Trophoblast cell (in vitro differentiated cells and primary cell): ENCODE measurements around the gene PDE4B.

Source experiments
- DNase-seq, 2 donors: peaks; one replicate each; pipeline ENCODE4 v3.0.0-alpha.2; 2016
- H2AFZ ChIP-seq: 2 replicates; pipeline ENCODE4 v1.6.1; 2013; ENCODE audit warnings: low read length, moderate library complexity, mild to moderate bottlenecking; ENCODE audit not compliant: insufficient read depth, poor library complexity
- H2AK5ac ChIP-seq: 2 replicates; pipeline ENCODE4 v1.6.1; 2013; ENCODE audit warnings: mild to moderate bottlenecking, low read length
- H2BK120ac ChIP-seq: 2 replicates; pipeline ENCODE4 v1.6.1; 2013; ENCODE audit warnings: low read length, mild to moderate bottlenecking, moderate library complexity; ENCODE audit not compliant: insufficient read depth, poor library complexity
- H2BK12ac ChIP-seq: 2 replicates; pipeline ENCODE4 v1.6.1; 2013; ENCODE audit warnings: mild to moderate bottlenecking, low read length, moderate library complexity
- H2BK5ac ChIP-seq: 2 replicates; pipeline ENCODE4 v1.6.1; 2013; ENCODE audit warnings: low read length, low read depth, moderate library complexity, mild to moderate bottlenecking; ENCODE audit not compliant: poor library complexity
- H3K14ac ChIP-seq: 2 replicates; pipeline ENCODE4 v1.6.1; 2013; ENCODE audit warnings: mild to moderate bottlenecking, low read length
- H3K18ac ChIP-seq: 2 replicates; pipeline ENCODE4 v1.6.1; 2013; ENCODE audit warnings: mild to moderate bottlenecking, low read length
- H3K23ac ChIP-seq: 2 replicates; pipeline ENCODE4 v1.6.1; 2013; ENCODE audit warnings: low read length
- H3K27ac ChIP-seq: 2 replicates; pipeline ENCODE4 v1.5.1; 2013; ENCODE audit warnings: low read depth, mild to moderate bottlenecking, inconsistent platforms, low read length, moderate library complexity
- H3K27me3 ChIP-seq: 2 replicates; pipeline ENCODE4 v1.6.1; 2013; ENCODE audit warnings: inconsistent platforms, mild to moderate bottlenecking, low read length, moderate library complexity; ENCODE audit not compliant: insufficient read depth
- H3K36me3 ChIP-seq, 2 experiments: 1 replicate in 1 of 2; 2 replicates in 1 of 2; pipeline ENCODE4 v1.6.1; 2013; ENCODE audit warnings: low read length in 2 of 2, mild to moderate bottlenecking in 2 of 2, moderate library complexity in 1 of 2; ENCODE audit not compliant: insufficient read depth in 2 of 2, control insufficient read depth in 1 of 2
- H3K4ac ChIP-seq: 2 replicates; pipeline ENCODE4 v1.6.1; 2013; ENCODE audit warnings: low read depth, mild to moderate bottlenecking, low read length, moderate library complexity
- H3K4me1 ChIP-seq, 2 experiments: 1 replicate in 1 of 2; 2 replicates in 1 of 2; pipeline ENCODE4 v1.6.1; 2013; ENCODE audit warnings: low read length in 2 of 2, mild to moderate bottlenecking in 2 of 2, moderate library complexity in 1 of 2; ENCODE audit not compliant: insufficient read depth in 2 of 2, control insufficient read depth in 1 of 2
- H3K4me2 ChIP-seq: 2 replicates; pipeline ENCODE4 v1.6.1; 2013; ENCODE audit warnings: inconsistent platforms, mild to moderate bottlenecking, low read length, moderate library complexity
- H3K4me3 ChIP-seq: 2 replicates; pipeline ENCODE4 v1.5.1; 2013; ENCODE audit warnings: mild to moderate bottlenecking, low read depth, low read length, inconsistent platforms
- H3K79me1 ChIP-seq: one replicate; pipeline ENCODE4 v1.6.1; 2013; ENCODE audit warnings: low read length
- H3K79me2 ChIP-seq: 2 replicates; pipeline ENCODE4 v1.6.1; 2013; ENCODE audit warnings: low read length, mild to moderate bottlenecking; ENCODE audit not compliant: control insufficient read depth, insufficient read depth, poor library complexity
- H3K9ac ChIP-seq: 2 replicates; pipeline ENCODE4 v1.6.1; 2013; ENCODE audit warnings: mild to moderate bottlenecking, low read length
- H3K9me3 ChIP-seq: 2 replicates; pipeline ENCODE4 v1.6.1; 2013; ENCODE audit warnings: low read depth, mild to moderate bottlenecking, control low read depth, inconsistent platforms, low read length; ENCODE audit not compliant: insufficient read depth
- H4K12ac ChIP-seq: 2 replicates; pipeline ENCODE4 v1.6.1; 2013; ENCODE audit warnings: low read depth, mild to moderate bottlenecking, low read length, moderate library complexity
- H4K8ac ChIP-seq: 2 replicates; pipeline ENCODE4 v1.6.1; 2013; ENCODE audit warnings: low read depth, mild to moderate bottlenecking, low read length, moderate library complexity
- H4K91ac ChIP-seq: one replicate; pipeline ENCODE4 v1.6.1; 2013; ENCODE audit warnings: low read depth, mild to moderate bottlenecking, low read length, moderate library complexity
- WGBS: extraction: QIAGEN DNeasy Blood & Tissue Kit; methylation state at CpG from one replicate; pipeline ENCODE4 v1.1.7; 2013; ENCODE audit warnings: missing lambda C conversion rate; ENCODE audit not compliant: insufficient read length, insufficient coverage; ENCODE audit errors: extremely low coverage; 5-methylcytosine and 5-hydroxymethylcytosine counted together

PDE4B gene

GRCh38 chr1:66217021-66217420 is 424.3 kb downstream of the PDE4B start:
- H4K8ac ChIP-seq = no peak overlapping the region
- H3K4me2 ChIP-seq = no peak overlapping the region
- no peak overlapping the region for H4K12ac ChIP-seq
- H3K79me1 ChIP-seq = no peaks in the 10 kb centered on the region
- no peaks in the 10 kb centered on the region for H3K36me3 ChIP-seq
- no peak overlapping the region for H2AK5ac ChIP-seq
- H3K4me1 ChIP-seq = no peaks in the 10 kb centered on the region
- no peak overlapping the region for H3K23ac ChIP-seq
- no peak overlapping the region for H2BK120ac ChIP-seq
- no peak overlapping the region for H3K18ac ChIP-seq
- H4K91ac ChIP-seq = no peak overlapping the region
- H3K9me3 ChIP-seq = no peaks in the 10 kb centered on the region
- no peak for DNase-seq
- H2AFZ ChIP-seq = no peak overlapping the region
- no peak overlapping the region for H2BK5ac ChIP-seq
- H3K27me3 ChIP-seq = no peaks in the 10 kb centered on the region
- H3K27ac ChIP-seq = no peak overlapping the region
- no CpG with 5 or more reads among the region's 1 CpG for WGBS
- H3K9ac ChIP-seq = no peak overlapping the region
- no peak overlapping the region for H3K14ac ChIP-seq
- H3K4me3 ChIP-seq = no peak overlapping the region
- no peaks in the 10 kb centered on the region for H3K79me2 ChIP-seq
- H3K4ac ChIP-seq = no peak overlapping the region
- no peak overlapping the region for H2BK12ac ChIP-seq

GRCh38 chr1:66217561-66217960 is 424.9 kb downstream of the PDE4B start:
- Histone ChIP-seq H3K79me2 (no peaks in the 10 kb centered on the region), H3K4ac (no peak overlapping the region), H3K9me3 (no peaks in the 10 kb centered on the region), H3K27me3 (no peaks in the 10 kb centered on the region), H3K4me1 (no peaks in the 10 kb centered on the region), H4K91ac (no peak overlapping the region), H2AK5ac (no peak overlapping the region), H3K23ac (no peak overlapping the region), H2BK5ac (no peak overlapping the region), H3K14ac (no peak overlapping the region), H3K18ac (no peak overlapping the region), H3K9ac (no peak overlapping the region), H3K27ac (no peak overlapping the region), H3K36me3 (no peaks in the 10 kb centered on the region), H4K8ac (no peak overlapping the region), H4K12ac (no peak overlapping the region), H2BK120ac (no peak overlapping the region), H2BK12ac (no peak overlapping the region), H3K4me2 (no peak overlapping the region), H3K79me1 (no peaks in the 10 kb centered on the region), H2AFZ (no peak overlapping the region), H3K4me3 (no peak overlapping the region)
- no CpG with 5 or more reads among the region's 2 CpGs for WGBS
- DNase-seq = no peak

GRCh38 chr1:66220477-66220876 is 427.8 kb downstream of the PDE4B start:
- Histone ChIP-seq H3K27ac (no peak overlapping the region), H3K4me2 (no peak overlapping the region), H3K4me3 (no peak overlapping the region), H3K79me2 (no peaks in the 10 kb centered on the region), H2AFZ (no peak overlapping the region), H3K9ac (no peak overlapping the region), H3K79me1 (no peaks in the 10 kb centered on the region), H3K4me1 (no peaks in the 10 kb centered on the region), H4K12ac (no peak overlapping the region), H3K14ac (no peak overlapping the region), H3K23ac (no peak overlapping the region), H2BK120ac (no peak overlapping the region), H3K4ac (no peak overlapping the region), H2AK5ac (no peak overlapping the region), H3K18ac (no peak overlapping the region), H3K36me3 (no peaks in the 10 kb centered on the region), H4K8ac (no peak overlapping the region), H2BK12ac (no peak overlapping the region), H4K91ac (no peak overlapping the region), H3K27me3 (no peaks in the 10 kb centered on the region), H3K9me3 (no peaks in the 10 kb centered on the region), H2BK5ac (no peak overlapping the region)
- WGBS = no CpG with 5 or more reads among the region's 1 CpG
- no peak for DNase-seq

- no peak overlapping the region for H2BK12ac ChIP-seq
- H3K36me3 ChIP-seq = no peaks in the 10 kb centered on the region
- H2AFZ ChIP-seq = no peak overlapping the region
- no peak overlapping the region for H3K4ac ChIP-seq
- H3K79me2 ChIP-seq = no peaks in the 10 kb centered on the region
- DNase-seq = no peak
- H3K14ac ChIP-seq = no peak overlapping the region
- H3K4me3 ChIP-seq = no peak overlapping the region
- no peak overlapping the region for H4K91ac ChIP-seq
- no peaks in the 10 kb centered on the region for H3K27me3 ChIP-seq
- no peak overlapping the region for H3K9ac ChIP-seq
- no peak overlapping the region for H3K23ac ChIP-seq
- no CpG with 5 or more reads among the region's 3 CpGs for WGBS
- H4K12ac ChIP-seq = no peak overlapping the region
- H3K27ac ChIP-seq = no peak overlapping the region
- no peak overlapping the region for H3K4me2 ChIP-seq
- H3K79me1 ChIP-seq = no peaks in the 10 kb centered on the region
- H2BK120ac ChIP-seq = no peak overlapping the region
- no peak overlapping the region for H2AK5ac ChIP-seq
- H4K8ac ChIP-seq = no peak overlapping the region
- no peak overlapping the region for H3K18ac ChIP-seq
- H2BK5ac ChIP-seq = no peak overlapping the region
- H3K9me3 ChIP-seq = no peaks in the 10 kb centered on the region
- H3K4me1 ChIP-seq = no peaks in the 10 kb centered on the region
Observed at GRCh38 chr1:66223681-66224080, 431.0 kb downstream of the PDE4B start.
